Smooth muscle cell (in vitro differentiated cells): ENCODE measurements around the gene FAR2. TPM values are rescaled to one million over a fixed set of nuclear protein-coding genes. Genes with fewer than 3 reads are reported as not detected.

ENCODE experiments used
- DNase-seq: peaks from one replicate; lab custom pipeline; 2025; ENCODE audit not compliant: unreplicated experiment; lab: John Stamatoyannopoulos, UW
- H2AFZ ChIP-seq: fragments of 200-600 bp; sonication (generic); 2 replicates; pipeline ENCODE4 v1.6.0; 2016; ENCODE audit warnings: antibody characterized with exemption, low read depth, mild to moderate bottlenecking
- H3F3A ChIP-seq: fragments of 200-600 bp; sonication (generic); 2 replicates; pipeline ENCODE4 v1.6.0; 2017; ENCODE audit warnings: antibody characterized with exemption, low read depth
- H3K27ac ChIP-seq: fragments of 200-600 bp; sonication (generic); 2 replicates; pipeline ENCODE4 v1.5.1; 2016; ENCODE audit warnings: low read depth, mild to moderate bottlenecking
- H3K27me3 ChIP-seq: fragments of 200-600 bp; sonication (generic); 2 replicates; pipeline ENCODE4 v1.6.1; 2016; ENCODE audit warnings: low read depth, mild to moderate bottlenecking
- H3K36me3 ChIP-seq: fragments of 200-600 bp; sonication (generic); 2 replicates; pipeline ENCODE4 v1.5.1; 2016; ENCODE audit warnings: low read depth
- H3K4me1 ChIP-seq: fragments of 200-600 bp; sonication (generic); 2 replicates; pipeline ENCODE4 v1.5.1; 2016; ENCODE audit warnings: low read depth
- H3K4me2 ChIP-seq: fragments of 200-600 bp; sonication (generic); 2 replicates; pipeline ENCODE4 v1.6.0; 2016; ENCODE audit warnings: mild to moderate bottlenecking
- H3K4me3 ChIP-seq: fragments of 200-600 bp; sonication (generic); 2 replicates; pipeline ENCODE4 v1.5.1; 2016; ENCODE audit warnings: mild to moderate bottlenecking
- H3K79me2 ChIP-seq: fragments of 200-600 bp; sonication (generic); 2 replicates; pipeline ENCODE4 v1.6.0; 2016; ENCODE audit warnings: low read depth, mild to moderate bottlenecking
- H3K9ac ChIP-seq: fragments of 200-600 bp; sonication (generic); 2 replicates; pipeline ENCODE4 v1.6.0; 2016; ENCODE audit warnings: low read depth
- H3K9me3 ChIP-seq: fragments of 200-600 bp; sonication (generic); replicated peaks from 2 replicates; pipeline ENCODE4 v1.5.1; 2016; ENCODE audit warnings: low read depth
- H4K20me1 ChIP-seq: fragments of 200-600 bp; sonication (generic); 2 replicates; pipeline ENCODE4 v1.6.0; 2016; ENCODE audit warnings: low read depth
- CTCF ChIP-seq: fragments of 200-600 bp; sonication (generic); IDR thresholded peaks from 2 replicates; pipeline ENCODE4 v1.5.1; 2017; ENCODE audit warnings: borderline replicate concordance, mild to moderate bottlenecking, antibody characterized with exemption; ENCODE audit not compliant: insufficient read depth, poor library complexity, severe bottlenecking
- WGBS: methylation state at CpG from one replicate; pipeline ENCODE4 v1.1.7; 2016; ENCODE audit warnings: low lambda C conversion rate; 5-methylcytosine and 5-hydroxymethylcytosine counted together
- polyA plus RNA-seq: library from polyadenylated mRNA; unstranded; fragments of >200 nt; fragmentation: Nextera tagmentation; extraction: Ambion mirVana; gene quantifications from 2 replicates; pipeline ENCODE4 v1.2.1, GENCODE V29; 2016
- total RNA-seq: library from RNA; depleted of rRNA; stranded (reverse); fragments of >200 nt; gene quantifications from 2 replicates; pipeline ENCODE4 v1.2.3, GENCODE V29; 2014

The FAR2 gene
- total and polyA plus RNA-seq, 2 experiments from 2014 or later: 1.5 to 8.5 TPM

DNA sequence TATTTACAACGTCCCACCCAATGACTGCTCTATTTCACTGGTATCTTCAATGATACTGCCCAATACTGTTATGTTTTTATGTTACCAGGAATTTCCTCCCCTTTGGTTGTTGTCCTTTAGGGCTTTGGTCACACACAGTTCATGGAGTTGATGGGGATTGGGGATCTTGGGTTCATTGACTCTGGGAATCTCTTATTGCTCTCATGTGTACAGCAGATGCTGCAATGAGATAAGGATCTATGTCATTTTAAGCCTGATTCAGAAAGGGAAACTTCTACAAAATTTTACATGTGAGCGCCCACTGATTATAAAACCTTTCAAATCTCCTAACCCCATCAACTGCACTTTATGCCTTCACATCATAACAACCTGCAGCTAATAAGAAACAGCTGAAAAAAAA is 67.2 kb downstream of the FAR2 start:
- Histone ChIP-seq H3K27ac (no peak overlapping the region), H3K9ac (no peak overlapping the region), H3F3A (no peaks in the 10 kb centered on the region), H3K27me3 (no peaks in the 10 kb centered on the region), H2AFZ (no peak overlapping the region), H3K4me1 (no peaks in the 10 kb centered on the region), H3K4me3 (no peak overlapping the region), H3K4me2 (no peak overlapping the region), H4K20me1 (no peaks in the 10 kb centered on the region), H3K36me3 (no peaks in the 10 kb centered on the region), H3K79me2 (no peaks in the 10 kb centered on the region), H3K9me3 (no peaks in the 10 kb centered on the region)
- WGBS: 89% methylated on average over 2 of the region's 2 CpGs
- no peak for TF ChIP-seq CTCF
- DNase-seq: no peak

GRCh38 chr12:29216797-29217575 is 67.9 kb downstream of the FAR2 start:
- no peaks in the 10 kb centered on the region for H4K20me1 ChIP-seq
- no peak for TF ChIP-seq CTCF
- WGBS: 82% methylated on average over 5 of the region's 5 CpGs
- no peaks in the 10 kb centered on the region for H3K36me3 ChIP-seq
- no peaks in the 10 kb centered on the region for H3F3A ChIP-seq
- no peak overlapping the region for H2AFZ ChIP-seq
- H3K9me3 ChIP-seq: no peaks in the 10 kb centered on the region
- no peak for DNase-seq
- H3K4me3 ChIP-seq: no peak overlapping the region
- no peaks in the 10 kb centered on the region for H3K4me1 ChIP-seq
- no peak overlapping the region for H3K9ac ChIP-seq
- H3K27me3 ChIP-seq: no peaks in the 10 kb centered on the region
- H3K27ac ChIP-seq: no peak overlapping the region
- no peaks in the 10 kb centered on the region for H3K79me2 ChIP-seq
- H3K4me2 ChIP-seq: no peak overlapping the region

DNA sequence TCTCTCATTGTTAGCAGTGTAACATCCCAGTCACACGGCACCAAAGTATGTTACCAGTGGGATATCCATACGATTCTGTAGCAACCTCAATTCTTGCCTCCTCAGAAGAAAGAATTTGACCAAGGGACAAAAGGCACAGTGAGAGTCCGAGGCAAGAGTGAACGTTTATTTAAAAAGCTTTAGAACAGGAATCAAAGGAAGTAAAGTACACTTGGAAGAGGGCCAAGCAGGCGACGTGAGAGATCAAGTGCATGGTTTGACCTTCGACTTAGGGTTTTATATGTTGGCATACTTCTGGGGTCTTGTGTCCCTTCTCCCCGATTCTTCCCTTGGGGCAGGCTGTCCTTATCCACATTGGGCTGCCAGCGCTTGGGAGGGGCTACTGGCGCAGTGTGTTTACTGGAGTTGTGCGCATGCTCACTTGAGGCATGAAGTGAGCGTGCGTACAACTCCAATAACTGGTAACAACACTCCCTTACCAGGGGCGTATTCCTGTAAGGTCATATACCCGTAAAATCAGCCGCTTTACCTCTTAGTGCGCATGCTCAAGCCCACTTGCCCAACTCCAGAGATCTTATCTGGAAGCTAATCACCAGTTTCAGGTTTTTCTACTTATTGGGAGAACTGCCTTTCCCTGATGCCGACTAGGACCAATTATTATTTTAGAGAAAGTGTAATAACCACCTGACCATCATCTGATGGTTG is 71.7 kb downstream of the FAR2 start:
- H3F3A ChIP-seq: no peaks in the 10 kb centered on the region
- no peaks in the 10 kb centered on the region for H4K20me1 ChIP-seq
- H3K4me1 ChIP-seq: no peaks in the 10 kb centered on the region
- no peak overlapping the region for H3K27ac ChIP-seq
- H3K36me3 ChIP-seq: no peaks in the 10 kb centered on the region
- TF ChIP-seq CTCF: no peak
- H3K4me2 ChIP-seq: no peak overlapping the region
- H3K9me3 ChIP-seq: no peaks in the 10 kb centered on the region
- no peak overlapping the region for H3K4me3 ChIP-seq
- DNase-seq: no peak
- no peaks in the 10 kb centered on the region for H3K79me2 ChIP-seq
- no peaks in the 10 kb centered on the region for H3K27me3 ChIP-seq
- no peak overlapping the region for H3K9ac ChIP-seq
- H2AFZ ChIP-seq: no peak overlapping the region
- WGBS: 90% methylated on average over 18 of the region's 18 CpGs
